Activated B cell treated with CpG ODN at 0.5 μM for 24 hours (primary cell): Measurements from ENCODE around the gene FNDC11. TPM values are rescaled to one million over a fixed set of nuclear protein-coding genes. Genes with fewer than 3 reads are reported as not detected.

Source experiments
- ATAC-seq: fragments of 200-7000 bp; cut with Tn5 transposase; one replicate; pipeline ENCODE4 v1.10.0; 2021; ENCODE audit warnings: low read depth, mild to moderate bottlenecking, moderate library complexity
- CTCF ChIA-PET: fragments of 350-600 bp; sonication (Branson Sonifier 250); formaldehyde crosslinking; loops from one replicate; lab custom pipeline; 2021; ENCODE audit warnings: antibody characterized with exemption; lab: Charles Lee
- POLR2A ChIA-PET: fragments of 350-600 bp; sonication (Branson Sonifier 250); formaldehyde crosslinking; loops from one replicate; lab custom pipeline; 2021; ENCODE audit warnings: antibody characterized with exemption; lab: Charles Lee
- DNase-seq: peaks from one replicate; pipeline ENCODE4 v3.0.0; 2022
- H3K27ac Mint-ChIP-seq: one replicate; pipeline ENCODE4 v1.8.0; 2020; ENCODE audit warnings: mixed read lengths
- H3K27me3 Mint-ChIP-seq: one replicate; pipeline ENCODE4 v1.8.0; 2021; ENCODE audit warnings: mixed read lengths
- H3K36me3 Mint-ChIP-seq: one replicate; pipeline ENCODE4 v1.8.0; 2021; ENCODE audit warnings: low read depth, mixed read lengths
- H3K4me1 Mint-ChIP-seq: one replicate; pipeline ENCODE4 v1.8.0; 2021; ENCODE audit warnings: mixed read lengths
- H3K4me3 Mint-ChIP-seq: one replicate; pipeline ENCODE4 v1.8.0; 2020; ENCODE audit warnings: mild to moderate bottlenecking, mixed read lengths
- H3K9me3 Mint-ChIP-seq: one replicate; pipeline ENCODE4 v1.8.0; 2020; ENCODE audit warnings: mixed read lengths
- intact Hi-C: fragments of 100-400 bp; cut with micrococcal nuclease; formaldehyde crosslinking; loops from one replicate; pipeline ENCODE4 v1.15.1; 2024
- total RNA-seq: library from RNA; stranded (reverse); gene quantifications from 2 replicates; pipeline ENCODE4 v1.2.3, GENCODE V29; 2022
- TF ChIP-seq, protein P1 (sequence below): fragments of 200-600 bp; IDR thresholded peaks from one replicate; pipeline ENCODE4 v1.8.0; 2022; ENCODE audit warnings: antibody characterized with exemption, mild to moderate bottlenecking

FNDC11 gene
- total RNA-seq, 1 donor from 2014 or later: 0.78 TPM

DNA sequence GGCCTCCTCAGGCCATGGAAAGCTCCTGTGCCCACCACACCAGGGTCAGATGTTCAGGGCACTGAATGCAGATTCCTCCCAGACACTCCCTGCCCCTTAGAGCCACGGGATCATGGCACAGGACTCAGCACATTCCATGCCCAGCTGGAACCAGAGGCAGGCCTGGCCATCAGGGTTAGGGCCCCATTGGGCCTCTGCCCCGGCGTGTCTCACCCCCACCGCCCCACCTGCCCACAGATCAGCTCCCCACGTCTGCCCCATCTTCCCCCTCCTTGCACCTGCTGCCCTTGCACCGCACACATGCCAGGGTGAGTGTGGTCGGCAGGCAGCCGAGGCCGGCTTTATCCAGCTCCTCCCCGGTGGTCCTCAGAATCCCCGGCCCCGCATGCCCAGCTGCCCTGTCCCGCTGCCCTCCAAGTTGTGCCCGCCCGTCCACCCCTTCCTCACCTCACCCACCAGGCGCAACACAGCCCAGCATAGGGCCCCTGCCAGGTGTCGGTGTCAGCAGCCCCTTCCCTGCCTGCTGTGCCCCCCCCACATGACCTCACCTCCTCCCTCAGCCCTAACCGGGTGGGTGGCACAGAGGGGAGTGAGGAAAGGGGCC lies 4.2 kb upstream of the FNDC11 start:
- no peak overlapping the region for H3K4me3 Mint-ChIP-seq
- TF ChIP-seq, protein P1, sequence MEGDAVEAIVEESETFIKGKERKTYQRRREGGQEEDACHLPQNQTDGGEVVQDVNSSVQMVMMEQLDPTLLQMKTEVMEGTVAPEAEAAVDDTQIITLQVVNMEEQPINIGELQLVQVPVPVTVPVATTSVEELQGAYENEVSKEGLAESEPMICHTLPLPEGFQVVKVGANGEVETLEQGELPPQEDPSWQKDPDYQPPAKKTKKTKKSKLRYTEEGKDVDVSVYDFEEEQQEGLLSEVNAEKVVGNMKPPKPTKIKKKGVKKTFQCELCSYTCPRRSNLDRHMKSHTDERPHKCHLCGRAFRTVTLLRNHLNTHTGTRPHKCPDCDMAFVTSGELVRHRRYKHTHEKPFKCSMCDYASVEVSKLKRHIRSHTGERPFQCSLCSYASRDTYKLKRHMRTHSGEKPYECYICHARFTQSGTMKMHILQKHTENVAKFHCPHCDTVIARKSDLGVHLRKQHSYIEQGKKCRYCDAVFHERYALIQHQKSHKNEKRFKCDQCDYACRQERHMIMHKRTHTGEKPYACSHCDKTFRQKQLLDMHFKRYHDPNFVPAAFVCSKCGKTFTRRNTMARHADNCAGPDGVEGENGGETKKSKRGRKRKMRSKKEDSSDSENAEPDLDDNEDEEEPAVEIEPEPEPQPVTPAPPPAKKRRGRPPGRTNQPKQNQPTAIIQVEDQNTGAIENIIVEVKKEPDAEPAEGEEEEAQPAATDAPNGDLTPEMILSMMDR: no peak
- POLR2A ChIA-PET: interaction anchor here (0.7 to 1.1 kb wide), 3 partner anchors 12 to 27 kb away, joined by 3 read pairs; no protein-coding TSS in a partner anchor
- no peaks in the 10 kb centered on the region for H3K27me3 Mint-ChIP-seq
- H3K27ac Mint-ChIP-seq: no peak overlapping the region
- DNase-seq (no peak), ATAC-seq (no peak)
- no peaks in the 10 kb centered on the region for H3K36me3 Mint-ChIP-seq
- H3K4me1 Mint-ChIP-seq: peaks cover 64% of the 10 kb centered on the region
- H3K9me3 Mint-ChIP-seq: no peaks in the 10 kb centered on the region
- CTCF ChIA-PET: interaction anchor here (2.6 kb wide), 1 partner anchor 12 kb away, joined by 17 read pairs; the partner anchor contains the start of gene PTK6
- intact Hi-C loops: loop anchor here (5.0 kb wide), 2 partner anchors 188 to 408 kb away; partner anchors contain the start of genes LIME1, SLC2A4RG and UCKL1

DNA sequence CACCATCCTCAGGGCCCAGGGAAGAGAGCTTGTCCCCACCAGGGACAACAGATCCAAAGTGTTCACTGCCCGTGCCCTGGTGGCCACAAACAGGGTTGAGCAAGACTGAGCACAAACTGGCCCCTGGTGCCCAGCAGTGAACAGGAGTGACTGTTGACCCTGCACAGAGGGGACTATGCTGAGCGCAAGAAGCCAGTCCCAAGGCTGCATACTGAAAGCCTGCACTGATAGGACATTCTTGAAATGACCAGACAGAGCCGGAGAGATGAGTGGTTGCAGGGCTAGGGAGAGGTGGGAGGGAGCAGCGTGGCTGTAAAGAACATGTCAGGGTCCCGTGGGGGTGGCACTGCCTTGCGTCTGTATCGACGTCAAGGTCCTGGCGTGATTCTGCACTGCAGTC lies 2.9 kb upstream of the FNDC11 start:
- intact Hi-C loops: loop anchor here (5.0 kb wide), 2 partner anchors 186 to 406 kb away; partner anchors contain the start of genes LIME1, SLC2A4RG and UCKL1
- H3K36me3 Mint-ChIP-seq: no peaks in the 10 kb centered on the region
- DNase-seq (no peak), ATAC-seq (no peak)
- CTCF ChIA-PET: interaction anchor here (2.6 kb wide), 1 partner anchor 13 kb away, joined by 17 read pairs; the partner anchor contains the start of gene PTK6
- H3K27me3 Mint-ChIP-seq: no peaks in the 10 kb centered on the region
- H3K27ac Mint-ChIP-seq: no peak overlapping the region
- no peaks in the 10 kb centered on the region for H3K9me3 Mint-ChIP-seq
- no peak overlapping the region for H3K4me3 Mint-ChIP-seq
- peaks cover 57% of the 10 kb centered on the region for H3K4me1 Mint-ChIP-seq
- TF ChIP-seq, protein P1: no peak
- POLR2A ChIA-PET: interaction anchor here (1.0 to 4.6 kb wide), 5 partner anchors 8 to 31 kb away, joined by 4 to 42 read pairs (median 5); partner anchors contain the start of genes HELZ2 and PTK6

DNA sequence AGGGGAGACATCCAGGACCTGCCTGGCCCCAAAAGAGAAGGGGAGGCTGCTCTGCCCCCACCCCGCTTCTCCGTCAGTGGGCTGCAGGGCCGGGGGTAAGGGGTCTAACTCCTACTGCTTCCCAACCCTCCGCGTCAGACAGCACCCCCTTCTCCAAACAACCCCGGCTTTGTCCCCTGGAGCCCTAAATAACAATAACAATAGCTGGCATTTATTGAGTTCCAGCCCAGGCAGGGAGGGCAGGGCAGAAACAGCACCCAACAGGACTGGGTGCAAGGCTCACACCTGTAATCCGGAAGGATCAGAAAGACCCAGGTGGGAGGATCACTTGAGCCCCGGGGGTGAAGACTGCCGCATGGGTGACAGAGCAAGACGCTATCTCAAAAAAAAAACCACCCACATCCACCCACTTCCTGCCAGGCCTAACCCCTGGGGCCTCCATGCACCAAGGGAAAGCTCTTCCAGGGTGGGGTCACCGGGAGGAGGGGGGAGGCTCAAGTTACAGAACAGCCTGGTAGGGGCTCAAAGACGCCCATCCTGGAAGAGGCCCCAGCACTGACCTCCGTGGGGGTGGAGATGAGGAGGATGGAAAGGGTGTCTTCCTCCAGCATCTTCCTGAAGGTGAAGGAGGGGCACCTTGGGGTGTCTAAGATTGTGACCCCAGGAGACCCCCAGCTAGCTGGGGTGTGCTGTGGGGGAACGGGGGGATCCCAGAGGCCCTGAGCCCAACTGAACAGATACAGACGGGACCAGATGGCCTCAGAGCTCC lies 1.3 kb upstream of the FNDC11 start:
- Mint-ChIP-seq H3K27me3 (no peaks in the 10 kb centered on the region), H3K4me1 (peaks cover 55% of the 10 kb centered on the region), H3K27ac (peak overlapping the region; percentile 82), H3K9me3 (no peaks in the 10 kb centered on the region), H3K4me3 (peak overlapping the region; percentile 84), H3K36me3 (peaks cover 2% of the 10 kb centered on the region)
- TF ChIP-seq, protein P1: no peak
- ChIA-PET CTCF (interaction anchor here (1.0 to 2.6 kb wide), 3 partner anchors 15 to 89 kb away, joined by 3 to 17 read pairs (median 4); partner anchors contain the start of gene PTK6), POLR2A (interaction anchor here (0.6 to 4.6 kb wide), 17 partner anchors 9 to 428 kb away, joined by 3 to 42 read pairs (median 5); partner anchors contain the start of genes GMEB2, HELZ2, PPDPF and PRPF6)
- DNase-seq (no peak), ATAC-seq (peak; percentile 36)
- intact Hi-C loops: loop anchor here (1.0 to 5.0 kb wide), 7 partner anchors 10 to 405 kb away; partner anchors contain the start of genes GMEB2, LIME1, PPDPF and SLC2A4RG

DNA sequence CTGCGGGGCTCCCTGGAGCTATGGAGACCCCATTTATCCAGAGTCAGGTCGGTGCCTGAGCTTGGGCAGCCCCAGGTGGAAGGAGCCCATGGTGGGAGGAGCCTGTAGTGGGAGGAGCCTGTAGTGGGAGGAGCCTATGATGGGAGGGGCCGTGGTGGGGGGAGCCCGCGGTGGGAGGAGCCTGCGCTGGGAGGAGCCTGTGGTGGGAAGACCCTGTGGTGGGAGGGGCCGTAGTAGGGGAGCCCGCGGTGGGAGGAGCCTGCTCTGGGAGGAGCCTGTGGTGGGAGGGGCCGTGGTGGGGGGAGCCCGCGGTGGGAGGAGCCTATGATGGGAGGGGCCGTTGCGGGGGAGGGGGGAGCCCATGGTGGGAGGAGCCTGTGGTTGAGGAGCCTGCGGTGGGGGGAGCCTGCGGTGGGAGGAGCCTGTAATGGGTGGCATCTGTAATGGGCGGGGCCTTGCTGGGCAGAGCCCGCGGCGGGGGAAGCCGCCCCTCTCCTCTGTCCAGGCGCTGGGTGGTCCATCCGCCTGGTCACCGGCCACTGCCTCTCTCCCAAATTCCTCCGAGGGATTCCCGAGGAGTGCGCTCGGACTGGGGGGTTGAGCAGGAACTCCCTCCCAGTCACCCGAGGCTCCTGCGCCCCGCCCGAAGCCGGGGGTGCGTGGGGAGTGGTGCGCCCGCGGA lies 567 bp upstream of the FNDC11 start:
- ATAC-seq: peak; percentile 78
- Mint-ChIP-seq H3K9me3 (no peaks in the 10 kb centered on the region), H3K27ac (peak overlapping the region; percentile 82), H3K36me3 (peaks cover 2% of the 10 kb centered on the region), H3K4me1 (peaks cover 50% of the 10 kb centered on the region), H3K4me3 (peak overlapping the region; percentile 84), H3K27me3 (no peaks in the 10 kb centered on the region)
- intact Hi-C loops: loop anchor here (1.0 to 5.0 kb wide), 6 partner anchors 15 to 404 kb away; partner anchors contain the start of genes GMEB2, LIME1, PPDPF and SLC2A4RG
- TF ChIP-seq, protein P1: no peak
- ChIA-PET CTCF (interaction anchor here (1.0 kb wide), 2 partner anchors 14 to 89 kb away, joined by 3 to 4 read pairs; no protein-coding TSS in a partner anchor), POLR2A (interaction anchor here (0.6 to 4.6 kb wide), 18 partner anchors 8 to 427 kb away, joined by 3 to 42 read pairs (median 5); partner anchors contain the start of genes GMEB2, HELZ2, PPDPF and PRPF6)
- DNase-seq: peak; percentile 86
